Stimulated activated CD4-positive, alpha-beta T cell treated with anti-CD3 and anti-CD28 coated beads, TNF-alpha, amount 100 ng/mL, for 4 hours (primary cell): ENCODE measurements around the gene YIF1A.
A peak's percentile ranks its signal among the peaks of the same experiment; 100 is the strongest.
"Not testable (repeated sequence)": the region's sequence is repeated elsewhere in the genome, so short reads cannot be mapped to it uniquely, and the experiment has no call there.

Experiments
- DNase-seq, 3 experiments: peaks; one replicate each; pipeline ENCODE4 v3.0.0-alpha.2; 2020; ENCODE audit warnings: low read depth in 3 of 3

YIF1A gene

DNA sequence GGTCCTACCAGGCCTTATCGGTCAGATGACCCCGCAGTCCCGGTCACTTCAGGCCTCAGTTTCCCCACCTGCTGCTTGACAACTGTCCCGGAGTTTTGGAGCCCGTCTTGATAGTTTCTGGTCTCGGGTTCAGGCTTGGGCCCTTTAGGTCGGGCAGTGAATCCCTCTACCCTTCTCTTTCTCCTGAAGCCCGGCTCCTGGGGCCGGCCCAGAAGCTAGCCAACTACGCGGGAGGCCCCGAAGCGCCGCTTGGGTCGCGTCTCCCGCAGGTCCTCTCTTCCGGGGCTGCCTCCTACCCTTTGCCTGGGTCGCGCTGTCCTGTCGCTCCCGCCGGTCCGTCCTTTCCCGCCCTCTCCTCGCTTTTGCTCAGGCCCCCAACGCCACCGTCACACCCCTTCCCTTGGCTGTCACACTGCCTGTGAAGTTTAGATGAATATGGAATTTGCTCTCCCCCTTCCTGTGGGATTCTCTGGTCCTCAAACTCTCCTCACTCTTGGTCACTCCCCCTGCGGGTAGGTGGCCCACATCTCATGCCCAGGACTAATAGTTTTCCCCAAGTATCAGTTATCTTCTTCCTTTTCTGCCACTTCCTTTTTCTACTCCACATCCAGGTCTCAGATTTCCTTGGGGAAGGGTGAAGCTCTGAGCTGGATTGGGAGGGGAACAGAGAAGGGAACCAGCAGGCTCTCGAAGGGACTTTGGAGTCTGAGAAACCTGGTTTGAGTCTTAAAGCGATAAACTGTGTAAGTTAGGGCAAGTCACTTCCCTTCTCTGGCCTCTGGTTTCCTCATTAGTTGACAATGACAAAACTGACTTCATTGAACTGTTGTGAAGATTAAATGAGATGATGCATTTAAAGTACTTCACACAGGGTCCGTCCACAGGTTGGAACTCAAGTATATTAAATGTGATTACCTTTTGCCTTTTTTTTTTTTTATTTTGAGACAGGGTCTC, 19.7 kb downstream of the YIF1A start:
- no peak for DNase-seq

GRCh38 chr11:66268244-66268951, 20.5 kb downstream of the YIF1A start, which contains the start of gene RAB1B:
Gene RAB1B (plus strand): TSS chr11:66268639. CDS start chr11:66268680, 41 bp downstream.
- peak; percentile 99 to 100 (median 99) for DNase-seq

DNA sequence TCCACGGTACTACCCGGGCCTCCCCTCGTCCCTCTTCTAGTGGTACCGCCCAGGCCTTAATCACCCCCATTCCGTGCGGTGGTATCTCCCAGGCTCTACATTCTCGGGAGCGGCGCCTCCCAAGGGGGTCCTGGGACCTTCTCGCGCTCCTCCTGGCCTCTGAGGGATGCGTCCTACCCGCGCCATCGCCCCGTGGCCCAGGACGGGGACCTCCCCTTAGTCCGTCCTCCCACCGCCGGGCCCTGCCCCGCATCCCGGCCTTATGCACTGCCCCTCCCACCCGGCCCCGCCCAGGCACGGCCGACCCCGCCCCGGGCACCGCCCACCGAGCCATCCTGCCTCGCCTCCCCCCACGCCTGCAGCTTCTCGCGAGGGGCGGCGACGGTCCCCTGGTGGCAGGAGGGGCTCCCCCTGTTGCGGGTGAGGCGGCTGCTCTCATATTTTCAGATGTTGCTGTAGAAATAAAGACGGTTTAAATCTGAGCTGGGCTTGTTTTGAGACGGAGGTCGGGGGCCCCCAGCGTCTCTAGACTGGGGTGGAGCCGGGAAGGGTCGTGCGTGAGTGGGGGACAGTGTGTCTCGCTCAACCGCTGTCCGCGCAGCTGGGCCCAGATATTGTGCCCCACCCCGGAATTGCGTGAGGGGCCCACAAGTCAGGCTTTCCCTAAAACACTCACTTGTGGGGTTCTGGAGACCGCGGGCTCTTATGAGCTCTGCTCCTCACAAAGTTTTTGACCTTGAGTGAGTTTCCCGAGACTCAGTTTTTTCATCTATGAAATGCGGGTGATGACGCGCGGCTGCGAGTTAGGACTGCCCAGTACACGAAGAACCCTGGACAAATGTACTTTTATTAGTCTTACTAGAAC, 21.3 kb downstream of the YIF1A start:
- peak; percentile 75 to 81 (median 75) for DNase-seq

DNA sequence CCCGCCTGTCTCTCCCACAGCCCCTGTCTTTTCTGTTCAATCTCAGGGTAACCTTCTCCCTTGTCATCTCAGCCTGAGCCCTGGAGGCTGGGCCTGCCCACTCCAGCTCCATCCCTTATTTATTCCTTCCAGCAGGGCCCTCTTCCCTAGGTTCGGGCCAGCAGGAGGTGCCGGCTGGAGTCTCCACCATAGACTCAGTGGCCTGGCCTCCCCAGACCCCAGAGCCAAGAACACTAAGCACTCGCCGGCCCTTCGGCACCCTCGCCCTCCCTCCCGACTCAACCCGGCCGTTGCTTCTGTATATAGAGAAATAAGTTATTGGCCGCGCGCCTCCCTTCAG, 21.9 kb downstream of the YIF1A start:
- DNase-seq: no peak

DNA sequence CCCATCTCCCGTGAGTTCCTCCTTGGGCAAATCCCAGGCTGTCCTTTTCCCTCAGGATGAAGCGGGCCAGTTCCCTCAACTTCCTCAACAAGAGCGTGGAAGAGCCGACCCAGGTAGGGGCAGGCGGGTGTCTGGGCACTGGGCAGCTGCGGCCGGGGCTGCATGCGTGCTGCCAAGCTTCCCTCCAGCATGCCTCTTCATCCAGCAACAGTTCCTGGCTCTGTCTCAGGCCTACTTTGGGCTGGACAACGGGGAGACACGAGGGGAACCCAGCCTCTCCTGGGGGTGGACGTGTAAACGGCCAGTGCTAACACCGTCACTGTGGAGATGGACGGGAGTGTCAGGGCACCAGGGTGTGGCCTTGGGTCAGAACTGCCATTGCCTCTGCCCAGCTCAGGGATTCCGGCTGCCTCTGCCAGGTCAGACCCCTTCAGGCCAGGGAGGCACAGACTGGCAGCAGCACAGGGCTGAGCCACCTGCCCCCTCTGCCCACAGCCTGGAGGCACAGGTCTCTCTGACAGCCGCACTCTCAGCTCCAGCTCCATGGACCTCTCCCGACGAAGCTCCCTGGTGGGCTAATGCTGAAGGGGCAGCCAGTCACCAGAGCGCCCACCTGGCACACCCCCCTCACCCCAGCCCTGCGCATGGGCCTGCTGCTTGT, 22.4 kb downstream of the YIF1A start:
- no peak for DNase-seq

DNA sequence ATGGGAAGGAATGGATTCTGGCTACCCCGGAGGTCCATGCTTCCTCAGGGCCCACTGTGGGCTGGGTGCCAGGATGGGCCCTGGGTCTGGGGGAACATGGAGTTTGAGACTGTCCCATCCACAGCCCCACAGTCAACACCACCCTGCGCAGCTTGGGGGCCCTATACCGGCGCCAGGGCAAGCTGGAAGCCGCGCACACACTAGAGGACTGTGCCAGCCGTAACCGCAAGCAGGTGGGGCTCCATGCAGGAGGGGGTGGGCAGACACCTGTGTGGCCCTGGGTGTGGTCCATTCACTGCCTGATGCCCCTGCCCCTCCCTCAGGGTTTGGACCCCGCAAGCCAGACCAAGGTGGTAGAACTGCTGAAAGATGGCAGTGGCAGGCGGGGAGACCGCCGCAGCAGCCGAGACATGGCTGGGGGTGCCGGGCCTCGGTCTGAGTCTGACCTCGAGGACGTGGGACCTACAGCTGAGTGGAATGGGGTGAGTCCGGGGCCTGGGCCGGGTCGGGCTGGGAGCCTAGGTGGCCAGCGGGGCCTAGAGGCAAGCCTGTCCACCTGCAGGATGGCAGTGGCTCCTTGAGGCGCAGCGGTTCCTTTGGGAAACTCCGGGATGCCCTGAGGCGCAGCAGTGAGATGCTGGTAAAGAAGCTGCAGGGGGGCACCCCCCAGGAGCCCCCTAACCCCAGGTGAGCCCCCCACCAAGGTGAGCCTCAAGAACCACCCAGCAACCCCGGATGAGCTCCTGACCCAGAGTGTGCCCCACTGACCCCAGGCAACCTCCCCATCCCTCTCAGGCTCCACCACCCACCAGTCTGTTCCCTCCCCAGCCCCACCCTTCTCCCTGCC, 23.2 kb downstream of the YIF1A start:
- no peak for DNase-seq

- DNase-seq: no peak
These were observed 24.0 kb downstream of the YIF1A start for GRCh38 chr11:66264914-66265313.

DNA sequence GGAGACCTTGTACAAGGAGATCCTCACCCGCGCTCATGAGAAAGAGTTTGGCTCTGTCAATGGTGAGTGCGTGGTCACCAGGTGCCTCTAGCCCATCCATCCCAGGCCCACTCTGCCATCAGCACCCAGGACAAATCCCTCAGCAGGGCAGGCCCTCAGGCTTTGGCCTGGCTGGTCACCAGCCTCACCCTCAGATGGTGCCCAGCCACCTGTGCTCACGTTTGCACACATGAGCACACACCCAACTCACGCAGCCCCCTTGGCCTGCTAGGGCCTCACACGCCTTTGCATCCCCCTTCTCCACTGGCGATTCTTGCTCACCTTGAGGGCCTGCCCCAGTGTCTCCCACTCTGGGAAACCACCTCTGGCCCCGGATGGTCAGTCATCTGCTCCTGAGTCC, 24.6 kb downstream of the YIF1A start:
- no peak for DNase-seq

DNA sequence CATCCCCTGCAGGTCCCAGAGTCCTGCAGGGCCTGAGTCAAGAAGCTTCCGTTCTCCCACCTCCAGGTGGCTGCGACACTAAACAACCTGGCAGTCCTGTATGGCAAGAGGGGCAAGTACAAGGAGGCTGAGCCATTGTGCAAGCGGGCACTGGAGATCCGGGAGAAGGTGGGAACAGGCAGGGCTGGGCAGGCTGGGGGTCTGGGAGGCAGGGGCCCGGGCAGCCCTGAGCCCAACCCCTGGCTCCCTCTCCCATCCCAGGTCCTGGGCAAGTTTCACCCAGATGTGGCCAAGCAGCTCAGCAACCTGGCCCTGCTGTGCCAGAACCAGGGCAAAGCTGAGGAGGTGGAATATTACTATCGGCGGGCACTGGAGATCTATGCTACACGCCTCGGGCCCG, 25.2 kb downstream of the YIF1A start:
- no peak for DNase-seq

DNA sequence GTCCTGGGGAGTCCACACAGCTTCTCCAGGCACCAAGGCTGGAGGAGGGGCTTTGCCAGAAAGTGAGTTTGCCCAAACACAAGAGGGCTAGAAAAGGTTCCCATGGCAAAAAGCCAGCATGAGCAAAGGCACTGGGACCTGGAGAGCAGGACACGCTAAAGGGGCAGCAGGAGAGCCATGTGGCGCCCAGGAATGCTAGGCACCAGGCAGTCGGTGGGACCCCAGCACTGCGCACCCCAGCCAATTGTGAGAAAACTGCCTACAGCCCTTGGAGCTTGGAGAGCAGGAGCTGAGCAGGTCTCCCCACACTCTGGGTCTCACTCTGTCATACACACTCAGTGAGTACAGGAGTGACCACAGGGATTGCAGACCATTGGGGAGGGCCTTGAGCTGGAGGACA, 25.7 kb downstream of the YIF1A start:
- DNase-seq: no peak

GRCh38 chr11:66262696-66263095, 26.2 kb downstream of the YIF1A start:
- DNase-seq: no peak

GRCh38 chr11:66262191-66262590, 26.8 kb downstream of the YIF1A start:
- no peak for DNase-seq

- no peak for DNase-seq
These were observed 27.4 kb downstream of the YIF1A start for GRCh38 chr11:66261578-66261977.

DNA sequence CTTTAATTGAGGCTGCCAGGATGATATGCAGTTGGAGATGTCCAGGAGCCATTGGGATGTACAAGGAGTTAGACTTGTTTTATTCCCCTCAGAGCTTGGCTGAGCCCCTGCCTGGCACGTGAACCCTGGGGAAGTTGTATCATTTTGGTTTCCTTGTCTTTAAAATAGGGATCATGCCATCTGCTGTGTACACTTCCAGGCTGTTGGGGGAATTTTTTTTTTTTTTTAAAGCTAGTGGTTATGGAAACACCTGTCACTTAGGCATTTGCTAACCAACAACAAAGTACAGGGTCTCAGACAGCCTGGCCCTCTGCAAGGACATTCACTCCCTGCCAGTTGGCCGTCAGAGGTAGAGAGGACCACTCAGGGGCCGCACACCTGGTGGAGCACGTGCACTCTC, 29.0 kb downstream of the YIF1A start:
- DNase-seq: no peak

GRCh38 chr11:66259225-66259624, 29.7 kb downstream of the YIF1A start:
- DNase-seq: no peak

DNA sequence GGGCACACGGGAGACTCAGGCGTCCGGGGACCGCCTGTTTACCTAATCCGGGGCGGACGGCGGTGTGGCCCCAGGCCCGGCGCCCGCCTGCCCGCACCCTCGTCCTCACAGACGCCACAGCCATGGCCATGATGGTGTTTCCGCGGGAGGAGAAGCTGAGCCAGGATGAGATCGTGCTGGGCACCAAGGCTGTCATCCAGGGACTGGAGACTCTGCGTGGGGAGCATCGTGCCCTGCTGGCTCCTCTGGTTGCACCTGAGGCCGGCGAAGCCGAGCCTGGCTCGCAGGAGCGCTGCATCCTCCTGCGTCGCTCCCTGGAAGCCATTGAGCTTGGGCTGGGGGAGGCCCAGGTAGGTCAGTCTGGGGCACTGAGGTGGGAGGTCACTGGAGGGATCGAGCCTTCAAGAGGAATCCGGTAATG, 30.5 kb downstream of the YIF1A start:
- DNase-seq: no peak

- not testable (repeated sequence) for DNase-seq
These were observed 35.9 kb downstream of the YIF1A start for GRCh38 chr11:66253081-66253480.

DNA sequence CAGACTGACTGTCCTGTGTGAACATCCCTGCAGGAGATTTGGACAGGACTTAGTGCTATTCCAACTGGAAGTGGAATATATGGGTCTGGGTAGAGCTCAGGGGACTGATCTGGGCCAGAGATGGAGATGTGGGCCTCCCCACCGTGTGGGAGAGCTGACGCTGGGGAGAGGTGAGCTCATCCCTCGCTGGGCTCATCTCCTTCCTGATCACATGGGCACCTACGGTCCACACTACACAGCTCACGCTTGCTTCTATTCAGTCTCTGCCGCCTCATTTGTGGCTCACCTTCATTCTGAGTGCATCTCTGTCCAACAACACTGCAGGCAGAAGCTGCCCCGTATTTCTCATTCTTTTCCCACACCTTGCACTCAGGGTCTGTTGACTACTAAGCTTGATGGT, 37.1 kb downstream of the YIF1A start:
- DNase-seq: no peak

DNA sequence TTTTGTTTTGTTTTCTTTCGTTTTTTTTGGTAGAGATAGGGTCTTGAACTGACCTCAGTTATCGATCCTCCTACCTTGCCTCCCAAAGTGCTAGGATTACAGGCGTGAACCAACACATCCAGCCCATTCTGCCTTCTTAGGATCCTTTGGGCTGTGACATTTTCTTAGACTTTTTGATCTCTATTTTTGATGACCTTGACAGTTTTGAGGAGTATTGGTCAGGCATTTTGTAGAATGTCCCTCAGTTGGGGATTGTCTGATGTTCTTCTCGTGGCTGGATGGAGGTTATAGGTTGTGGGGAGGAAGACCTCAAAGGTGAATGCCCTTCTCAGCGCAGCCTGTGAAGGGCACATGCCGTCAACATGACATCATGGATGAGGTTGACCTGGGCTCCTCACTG, 40.0 kb downstream of the YIF1A start:
- DNase-seq: no peak

- DNase-seq: no peak
These were observed 41.1 kb downstream of the YIF1A start for GRCh38 chr11:66247801-66248200.

GRCh38 chr11:66247295-66247694, 41.6 kb downstream of the YIF1A start:
- DNase-seq: no peak
